OCI-LY1 (cell line): ENCODE results near the gene PRKCB.

Experiments
- H2AFZ ChIP-seq: fragments of 200-600 bp; sonication (generic), shearing (Covaris generic); 2 replicates; pipeline ENCODE4 v1.6.0; 2014; ENCODE audit warnings: antibody characterized with exemption, mild to moderate bottlenecking, low read length
- H3F3A ChIP-seq: fragments of 200-600 bp; sonication (generic), shearing (Covaris generic); 2 replicates; pipeline ENCODE4 v1.6.0; 2014; ENCODE audit warnings: mild to moderate bottlenecking, antibody characterized with exemption, low read length, moderate library complexity; ENCODE audit not compliant: insufficient read depth
- H3K27ac ChIP-seq: fragments of 200-600 bp; sonication (generic); 2 replicates; pipeline ENCODE4 v1.5.1; 2014; ENCODE audit warnings: low read length, mixed run types, mild to moderate bottlenecking, low read depth; ENCODE audit not compliant: poor library complexity, severe bottlenecking
- H3K27me3 ChIP-seq: fragments of 200-600 bp; sonication (generic); 2 replicates; pipeline ENCODE4 v1.6.0; 2014; ENCODE audit warnings: antibody characterized with exemption, mild to moderate bottlenecking, low read length, moderate library complexity; ENCODE audit not compliant: insufficient read depth
- H3K36me3 ChIP-seq: fragments of 200-600 bp; sonication (generic); 2 replicates; pipeline ENCODE4 v1.6.1; 2014; ENCODE audit warnings: mild to moderate bottlenecking, antibody characterized with exemption, low read length, moderate library complexity, mixed read lengths; ENCODE audit not compliant: insufficient read depth
- H3K4me1 ChIP-seq: fragments of 200-600 bp; sonication (generic); 2 replicates; pipeline ENCODE4 v1.5.1; 2014; ENCODE audit warnings: mild to moderate bottlenecking, low read length, moderate library complexity; ENCODE audit not compliant: insufficient read depth, severe bottlenecking
- H3K4me2 ChIP-seq: fragments of 200-600 bp; sonication (generic), shearing (Covaris generic); 2 replicates; pipeline ENCODE4 v1.6.1; 2014; ENCODE audit warnings: low read length
- H3K4me3 ChIP-seq: fragments of 200-600 bp; sonication (generic); 2 replicates; pipeline ENCODE4 v1.5.1; 2014; ENCODE audit warnings: low read length, low read depth, mild to moderate bottlenecking, mixed read lengths; ENCODE audit not compliant: poor library complexity, severe bottlenecking
- H3K79me2 ChIP-seq: fragments of 200-600 bp; shearing (Covaris generic); 2 replicates; pipeline ENCODE4 v1.6.1; 2016; ENCODE audit warnings: mixed run types, low read length, mixed read lengths; ENCODE audit not compliant: insufficient read depth
- H3K9ac ChIP-seq: fragments of 200-600 bp; sonication (generic), shearing (Covaris generic); 2 replicates; pipeline ENCODE4 v1.6.1; 2014; ENCODE audit warnings: mild to moderate bottlenecking, low read length, mixed read lengths
- H3K9me2 ChIP-seq: fragments of 200-600 bp; sonication (generic), shearing (Covaris generic); 2 replicates; pipeline ENCODE4 v1.6.1; 2014; ENCODE audit warnings: low read depth, mild to moderate bottlenecking, low read length, mixed read lengths
- H3K9me3 ChIP-seq: fragments of 200-600 bp; shearing (Covaris generic); 2 replicates; pipeline ENCODE4 v1.6.1; 2014; ENCODE audit warnings: low read length, mixed read lengths
- H4K20me1 ChIP-seq: fragments of 200-600 bp; sonication (generic), shearing (Covaris generic); 2 replicates; pipeline ENCODE4 v1.6.0; 2016; ENCODE audit warnings: mild to moderate bottlenecking, low read length; ENCODE audit not compliant: insufficient read depth
- EZH2 ChIP-seq: fragments of 200-600 bp; sonication (generic), shearing (Covaris generic); IDR thresholded peaks from 2 replicates; pipeline ENCODE4 v1.8.0; 2017; ENCODE audit warnings: borderline replicate concordance, mixed run types, mild to moderate bottlenecking, antibody characterized with exemption, low read length, moderate library complexity, mixed read lengths
- TF ChIP-seq, protein P1 (sequence below): fragments of 200-600 bp; sonication (generic), shearing (Covaris generic); IDR thresholded peaks from 2 replicates; pipeline ENCODE4 v1.5.1; 2017; ENCODE audit warnings: mild to moderate bottlenecking, antibody characterized with exemption, low read length, moderate library complexity, mixed read lengths

Gene PRKCB

DNA sequence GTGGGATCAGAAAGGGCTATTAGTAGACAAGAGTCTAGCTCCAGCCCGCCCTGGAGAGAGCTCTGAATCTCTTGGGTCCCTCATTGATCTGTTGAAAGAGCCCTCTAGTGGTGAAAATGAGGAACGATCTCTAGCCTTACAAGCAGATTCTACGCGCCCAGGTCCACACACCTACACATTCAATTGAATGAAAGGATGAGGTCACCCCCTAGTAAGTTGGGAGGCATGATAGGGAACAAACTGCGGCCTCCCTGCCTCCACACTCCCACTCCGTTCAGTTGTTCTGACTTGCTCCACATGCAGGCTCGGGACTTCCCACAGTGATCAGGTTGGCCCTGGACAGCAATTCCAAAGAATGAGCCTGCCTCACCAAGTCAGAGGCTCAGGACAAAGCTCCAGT lies 417.4 kb downstream of the PRKCB start:
- Histone ChIP-seq H3K4me3 (no peak overlapping the region), H3K36me3 (no peaks in the 10 kb centered on the region), H3K4me1 (no peaks in the 10 kb centered on the region), H3K9ac (no peak overlapping the region), H3K9me3 (no peaks in the 10 kb centered on the region), H3K27me3 (no peaks in the 10 kb centered on the region), H3K4me2 (no peak overlapping the region), H3K27ac (no peak overlapping the region), H3K9me2 (no peaks in the 10 kb centered on the region), H4K20me1 (no peaks in the 10 kb centered on the region), H3K79me2 (no peaks in the 10 kb centered on the region), H2AFZ (no peak overlapping the region), H3F3A (no peaks in the 10 kb centered on the region)
- TF ChIP-seq, protein P1, sequence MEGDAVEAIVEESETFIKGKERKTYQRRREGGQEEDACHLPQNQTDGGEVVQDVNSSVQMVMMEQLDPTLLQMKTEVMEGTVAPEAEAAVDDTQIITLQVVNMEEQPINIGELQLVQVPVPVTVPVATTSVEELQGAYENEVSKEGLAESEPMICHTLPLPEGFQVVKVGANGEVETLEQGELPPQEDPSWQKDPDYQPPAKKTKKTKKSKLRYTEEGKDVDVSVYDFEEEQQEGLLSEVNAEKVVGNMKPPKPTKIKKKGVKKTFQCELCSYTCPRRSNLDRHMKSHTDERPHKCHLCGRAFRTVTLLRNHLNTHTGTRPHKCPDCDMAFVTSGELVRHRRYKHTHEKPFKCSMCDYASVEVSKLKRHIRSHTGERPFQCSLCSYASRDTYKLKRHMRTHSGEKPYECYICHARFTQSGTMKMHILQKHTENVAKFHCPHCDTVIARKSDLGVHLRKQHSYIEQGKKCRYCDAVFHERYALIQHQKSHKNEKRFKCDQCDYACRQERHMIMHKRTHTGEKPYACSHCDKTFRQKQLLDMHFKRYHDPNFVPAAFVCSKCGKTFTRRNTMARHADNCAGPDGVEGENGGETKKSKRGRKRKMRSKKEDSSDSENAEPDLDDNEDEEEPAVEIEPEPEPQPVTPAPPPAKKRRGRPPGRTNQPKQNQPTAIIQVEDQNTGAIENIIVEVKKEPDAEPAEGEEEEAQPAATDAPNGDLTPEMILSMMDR = peak; percentile 72
- no peak for TF ChIP-seq EZH2

DNA sequence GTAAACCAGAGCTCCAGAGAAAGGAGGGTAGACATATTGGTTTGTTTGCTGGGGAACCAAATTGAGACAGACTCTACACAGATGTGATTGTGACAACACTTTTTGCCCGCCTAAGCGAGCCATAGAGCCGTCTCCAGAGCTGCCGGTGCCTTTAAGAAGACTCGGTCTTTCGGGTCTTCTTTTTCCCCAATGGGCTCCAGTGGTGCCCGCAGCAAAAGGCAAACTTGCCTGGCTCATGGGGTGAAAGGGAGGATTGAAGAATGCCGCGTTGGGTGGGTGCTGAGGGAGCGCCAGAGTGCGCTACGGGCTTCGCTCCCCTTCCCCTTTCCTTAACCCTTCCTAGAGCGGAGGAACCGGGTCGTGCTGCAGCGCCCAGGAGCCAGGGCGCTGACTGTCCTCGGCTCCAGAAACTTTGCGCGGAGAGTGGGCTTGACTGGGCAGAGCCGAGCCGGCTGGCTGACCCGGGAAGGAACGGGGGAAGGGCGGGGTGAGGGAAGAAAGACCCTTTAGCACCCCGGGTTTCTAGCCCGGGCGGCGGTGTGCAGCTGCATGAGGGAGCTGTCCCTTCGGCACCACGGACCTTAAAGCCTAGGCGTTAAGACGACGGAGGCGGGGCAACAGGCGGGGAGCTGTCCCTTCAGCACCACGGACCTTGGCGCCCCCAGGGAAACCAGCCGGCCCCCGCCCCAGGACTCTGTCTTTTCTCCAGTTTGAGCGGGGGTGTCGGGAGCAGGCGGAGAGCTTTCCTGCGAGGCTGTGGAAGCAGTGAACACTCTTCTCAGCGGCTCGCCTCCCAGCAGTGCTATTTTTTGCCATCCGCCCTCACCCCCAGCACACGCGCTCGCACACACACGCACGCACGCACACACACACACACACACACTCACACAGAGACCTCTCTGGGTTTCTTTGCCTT lies 419.9 kb downstream of the PRKCB start, which contains the start of gene CACNG3:
CACNG3 (plus strand) TSS at position 880 of the 916 bp plus-strand sequence. CDS start 420 bp downstream, outside the sequence.
- no peak within 1 kb of the TSS for H3K9ac ChIP-seq
- no peak for TF ChIP-seq EZH2
- TF ChIP-seq, protein P1 = no peak
- H3K4me2 ChIP-seq = no peak within 1 kb of the TSS
- H3K9me3 ChIP-seq = no peaks in the 10 kb centered on the region
- H4K20me1 ChIP-seq = no peaks in the 10 kb centered on the region
- H3K27me3 ChIP-seq = peaks cover 3% of the 10 kb centered on the region; the same call in 1 of the 2 replicates
- H2AFZ ChIP-seq = no peak within 1 kb of the TSS
- H3K4me1 ChIP-seq = no peaks in the 10 kb centered on the region
- no peak within 1 kb of the TSS for H3K27ac ChIP-seq
- H3K4me3 ChIP-seq = no peak within 1 kb of the TSS
- H3F3A ChIP-seq = no peaks in the 10 kb centered on the region
- H3K79me2 ChIP-seq = no peaks in the 10 kb centered on the region
- no peaks in the 10 kb centered on the region for H3K36me3 ChIP-seq
- no peaks in the 10 kb centered on the region for H3K9me2 ChIP-seq

DNA sequence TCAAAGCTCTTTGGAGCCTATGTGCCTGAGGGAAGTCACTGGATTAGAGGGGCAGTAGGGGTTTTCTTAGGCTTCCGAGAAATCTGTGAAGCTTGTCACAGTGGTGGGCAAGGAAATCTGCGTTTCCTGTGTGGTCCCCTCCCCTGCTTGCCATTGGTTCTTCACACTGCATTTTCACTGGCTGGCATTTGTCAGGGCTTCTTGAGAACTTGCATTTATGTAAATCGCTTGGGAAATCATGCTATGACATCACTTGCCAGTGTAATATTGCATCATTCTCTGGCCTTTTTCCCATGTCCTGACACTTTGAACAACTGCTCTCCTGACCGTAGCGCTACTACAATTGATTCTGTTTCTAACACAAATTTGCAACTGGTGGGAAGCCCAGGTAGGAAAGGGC lies 422.2 kb downstream of the PRKCB start:
- peaks cover 6% of the 10 kb centered on the region; the same call in 1 of the 2 replicates for H3K27me3 ChIP-seq
- TF ChIP-seq, protein P1 = no peak
- TF ChIP-seq EZH2 = no peak
- H4K20me1 ChIP-seq = no peaks in the 10 kb centered on the region
- no peaks in the 10 kb centered on the region for H3K4me1 ChIP-seq
- H3K9me2 ChIP-seq = no peaks in the 10 kb centered on the region
- no peak overlapping the region for H3K27ac ChIP-seq
- no peaks in the 10 kb centered on the region for H3K79me2 ChIP-seq
- no peaks in the 10 kb centered on the region for H3F3A ChIP-seq
- no peak overlapping the region for H3K4me3 ChIP-seq
- no peak overlapping the region for H3K4me2 ChIP-seq
- no peak overlapping the region for H2AFZ ChIP-seq
- H3K36me3 ChIP-seq = no peaks in the 10 kb centered on the region
- H3K9me3 ChIP-seq = no peaks in the 10 kb centered on the region
- no peak overlapping the region for H3K9ac ChIP-seq
